ENCODE data around the gene SLC12A1.
"Not testable (repeated sequence)": the region's sequence is repeated elsewhere in the genome, so short reads cannot be mapped to it uniquely, and the experiment has no call there.

Gene SLC12A1

DNA sequence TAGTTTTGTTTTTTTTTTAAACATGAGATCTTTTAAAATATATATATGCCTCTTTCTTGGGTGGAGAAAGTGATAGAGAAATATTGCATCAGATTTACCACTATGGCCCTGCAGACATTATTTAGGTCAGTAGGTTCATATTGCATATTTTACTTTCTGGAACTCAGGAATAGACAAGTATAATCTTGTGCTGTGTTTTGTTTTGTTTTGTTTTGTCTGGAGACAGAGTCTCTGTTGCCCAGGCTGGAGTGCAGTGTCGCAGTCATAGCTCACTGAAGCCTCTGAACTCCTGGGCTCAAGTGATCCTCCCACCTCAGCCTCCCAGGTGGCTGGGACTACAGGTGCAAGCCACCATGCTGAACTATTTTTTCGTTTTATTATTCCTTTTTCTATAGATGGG lies 103.6 kb downstream of the SLC12A1 start:
- no peak for DNase-seq (ENCODE audit: low read depth)

DNA sequence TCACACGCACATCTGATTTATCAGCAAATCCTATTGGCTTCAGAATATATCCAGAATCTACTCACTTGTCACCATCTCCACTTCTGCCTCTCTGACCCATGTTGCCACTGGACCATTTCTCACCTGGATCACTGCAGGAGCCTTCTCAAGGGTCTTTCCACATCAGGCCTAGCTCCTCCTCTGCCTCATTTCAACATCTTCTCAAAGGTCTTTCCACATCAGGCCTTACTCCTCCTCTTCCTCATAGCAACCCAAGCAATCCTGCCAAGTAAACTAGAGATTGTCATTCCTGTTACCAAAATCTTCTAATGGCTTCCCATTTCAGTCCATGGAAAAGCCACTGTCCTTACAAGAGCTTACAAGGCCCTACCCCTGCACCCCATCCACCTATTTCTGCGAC lies 107.1 kb downstream of the SLC12A1 start:
- no peak for DNase-seq (ENCODE audit: low read depth)

DNA sequence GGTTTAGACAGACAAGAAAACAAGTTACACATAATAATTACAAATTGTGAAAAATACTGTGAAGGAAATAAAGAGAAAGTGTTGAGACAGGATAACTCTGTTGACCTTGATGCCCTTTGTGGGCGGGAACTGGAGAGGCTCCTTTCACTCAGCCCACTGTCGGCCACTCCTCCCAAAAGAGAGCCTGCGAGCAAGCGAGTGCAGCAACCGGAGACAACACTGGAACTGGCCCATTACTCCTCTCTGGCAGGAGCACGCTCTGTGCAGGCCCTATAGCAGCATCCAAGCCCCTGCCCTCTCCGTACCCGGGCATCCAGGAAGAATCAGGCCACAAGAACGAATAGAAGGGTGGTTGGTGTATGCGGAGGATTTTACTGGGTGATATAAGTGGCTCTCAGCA lies 108.9 kb downstream of the SLC12A1 start:
- no peak for DNase-seq (ENCODE audit: low read depth)

DNA sequence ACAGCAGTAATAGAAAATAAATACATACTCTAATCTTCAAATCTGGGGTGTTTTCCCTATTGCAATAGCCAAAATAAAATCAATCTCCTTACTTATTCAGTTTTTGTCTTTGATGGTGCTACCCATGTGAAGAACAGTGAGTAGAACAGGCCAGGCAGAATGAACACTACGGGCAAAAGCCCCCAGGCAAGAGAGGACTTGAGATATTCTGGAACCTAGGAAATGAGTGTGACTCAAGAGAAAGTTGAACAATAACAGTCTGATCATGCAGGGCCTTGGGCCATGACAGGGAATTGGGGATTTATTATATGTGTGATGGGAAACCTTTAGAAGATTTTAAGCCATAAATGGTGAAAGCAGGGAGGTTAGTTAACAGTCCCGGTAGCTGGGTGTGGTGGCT lies 111.1 kb downstream of the SLC12A1 start:
- no peak for DNase-seq (ENCODE audit: low read depth)

DNA sequence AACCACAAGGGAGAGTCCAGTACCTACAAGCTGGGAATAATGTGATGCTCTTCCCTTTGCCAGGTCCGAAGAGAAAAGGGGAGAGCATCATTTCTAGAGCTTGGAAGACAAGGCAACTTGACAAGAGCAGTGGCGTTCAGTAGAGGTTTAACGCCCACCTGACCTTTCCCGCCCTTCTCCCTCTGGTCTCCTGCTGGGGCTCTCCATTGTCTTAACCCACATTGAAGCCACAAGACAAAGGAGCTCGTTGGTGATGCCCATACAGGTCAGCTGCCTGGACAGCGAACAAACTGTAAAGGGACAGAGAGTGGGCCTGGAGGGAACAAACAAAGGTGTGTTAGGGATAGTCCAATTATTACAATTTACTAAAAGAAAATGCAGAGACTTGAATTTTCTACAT lies 112.0 kb downstream of the SLC12A1 start:
- DNase-seq (ENCODE audit: low read depth): no peak

DNA sequence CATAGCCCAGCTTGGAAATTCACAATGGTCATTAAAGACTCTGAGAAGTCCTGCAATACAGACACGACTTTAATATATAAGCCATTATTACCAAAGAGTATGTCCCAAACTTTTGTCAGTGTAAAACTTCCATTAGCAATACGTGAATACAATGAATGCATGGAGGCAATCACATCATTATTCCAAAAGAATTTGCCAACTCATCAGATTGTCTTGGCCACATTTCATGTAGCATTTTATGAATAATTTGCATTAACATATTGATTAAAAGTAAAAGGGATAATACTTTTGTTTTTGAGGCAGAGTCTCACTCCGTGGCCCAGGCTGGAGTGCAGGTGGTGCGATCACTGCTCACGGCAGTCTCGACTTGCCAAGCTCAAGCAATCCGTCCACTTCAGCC lies 117.2 kb downstream of the SLC12A1 start:
- no peak for DNase-seq (ENCODE audit: low read depth)

DNA sequence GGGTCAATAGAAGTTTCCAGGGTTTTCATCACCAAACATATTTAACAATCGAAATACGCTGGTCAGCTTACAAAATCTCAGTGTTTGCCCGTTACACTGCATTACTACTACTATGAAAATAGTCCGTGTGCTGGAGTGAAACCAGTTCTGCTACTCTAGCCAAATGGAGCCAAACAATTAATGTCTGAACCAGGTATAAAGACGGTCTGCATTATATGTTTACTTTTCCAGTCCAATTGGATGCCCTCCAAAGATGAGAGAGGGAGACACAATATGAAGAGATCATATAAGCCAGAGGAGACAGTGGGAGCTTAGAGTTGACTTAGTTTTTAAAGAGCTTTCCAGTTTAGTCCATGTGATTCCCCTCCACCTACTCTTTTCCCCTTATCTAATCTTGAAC lies 118.8 kb downstream of the SLC12A1 start:
- DNase-seq (ENCODE audit: low read depth): no peak

DNA sequence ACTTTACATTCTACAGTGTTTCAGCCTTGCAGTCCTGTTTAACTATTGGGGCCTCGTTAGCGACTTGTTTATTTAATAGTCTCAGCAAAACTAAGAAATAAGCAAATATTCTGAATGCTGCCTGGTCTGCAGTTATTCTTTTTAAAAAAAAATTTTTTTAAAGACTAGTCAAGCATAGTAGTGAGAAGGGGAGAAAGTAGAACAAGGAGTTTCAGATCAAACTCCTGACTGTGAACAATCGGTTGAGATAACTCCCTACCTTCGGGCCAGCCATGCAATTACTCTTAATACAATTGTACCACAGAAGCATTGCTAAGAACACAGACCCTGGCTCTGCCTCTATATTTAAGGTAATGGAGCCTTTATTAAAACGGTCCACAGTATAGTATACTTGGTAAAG lies 119.3 kb downstream of the SLC12A1 start:
- DNase-seq (ENCODE audit: low read depth): no peak

DNA sequence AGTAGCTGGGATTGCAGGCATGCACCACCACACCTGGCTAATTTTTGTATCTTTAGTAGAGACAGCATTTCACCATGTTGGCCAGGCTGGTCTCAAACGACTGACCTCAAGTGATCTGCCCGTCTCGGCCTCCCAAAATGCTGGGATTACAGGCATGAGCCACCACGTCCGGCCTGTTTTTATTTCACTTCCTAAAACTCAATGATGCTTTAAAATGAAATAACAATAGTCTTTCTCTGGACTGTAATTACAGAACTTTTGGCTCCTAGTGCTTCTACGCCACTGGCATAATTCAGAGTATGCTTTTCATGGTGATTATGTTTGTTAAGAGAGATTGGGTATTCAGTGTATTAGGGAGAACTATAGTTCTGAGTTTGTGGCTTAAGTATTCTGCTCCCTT lies 120.1 kb downstream of the SLC12A1 start:
- DNase-seq (ENCODE audit: low read depth): not testable (repeated sequence)

DNA sequence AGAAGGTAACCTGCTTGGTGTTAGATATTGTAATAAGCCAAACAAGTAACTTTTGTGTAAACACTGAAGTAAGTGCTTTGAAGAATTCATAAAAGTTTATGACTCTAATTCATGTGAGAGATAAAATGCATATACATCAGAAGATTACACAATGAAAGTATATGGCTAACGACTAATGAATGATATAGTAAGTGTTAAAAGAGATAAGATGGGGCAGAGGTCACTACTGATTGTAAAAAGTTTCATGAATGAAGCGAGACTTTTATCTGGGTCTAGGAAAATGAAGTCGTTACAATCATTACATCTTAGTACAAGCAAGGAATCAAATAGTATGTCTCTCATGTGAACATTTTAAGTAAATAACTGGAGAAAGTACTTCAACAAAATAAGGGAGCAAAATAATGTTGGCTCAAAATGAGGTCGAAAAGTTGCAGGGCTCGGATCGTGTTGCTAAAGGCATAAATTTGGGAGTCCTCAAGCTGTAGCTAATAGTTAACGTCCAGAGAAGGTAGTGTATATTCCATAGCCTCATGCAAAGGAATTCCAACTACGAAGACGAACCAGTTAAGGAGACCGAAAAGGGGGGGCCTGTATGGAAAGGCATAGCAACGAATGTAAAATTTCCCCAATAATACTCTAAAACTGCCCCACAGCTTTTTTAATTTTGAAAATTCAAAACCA lies 124.1 kb downstream of the SLC12A1 start:
- no peak for DNase-seq (ENCODE audit: low read depth)

DNA sequence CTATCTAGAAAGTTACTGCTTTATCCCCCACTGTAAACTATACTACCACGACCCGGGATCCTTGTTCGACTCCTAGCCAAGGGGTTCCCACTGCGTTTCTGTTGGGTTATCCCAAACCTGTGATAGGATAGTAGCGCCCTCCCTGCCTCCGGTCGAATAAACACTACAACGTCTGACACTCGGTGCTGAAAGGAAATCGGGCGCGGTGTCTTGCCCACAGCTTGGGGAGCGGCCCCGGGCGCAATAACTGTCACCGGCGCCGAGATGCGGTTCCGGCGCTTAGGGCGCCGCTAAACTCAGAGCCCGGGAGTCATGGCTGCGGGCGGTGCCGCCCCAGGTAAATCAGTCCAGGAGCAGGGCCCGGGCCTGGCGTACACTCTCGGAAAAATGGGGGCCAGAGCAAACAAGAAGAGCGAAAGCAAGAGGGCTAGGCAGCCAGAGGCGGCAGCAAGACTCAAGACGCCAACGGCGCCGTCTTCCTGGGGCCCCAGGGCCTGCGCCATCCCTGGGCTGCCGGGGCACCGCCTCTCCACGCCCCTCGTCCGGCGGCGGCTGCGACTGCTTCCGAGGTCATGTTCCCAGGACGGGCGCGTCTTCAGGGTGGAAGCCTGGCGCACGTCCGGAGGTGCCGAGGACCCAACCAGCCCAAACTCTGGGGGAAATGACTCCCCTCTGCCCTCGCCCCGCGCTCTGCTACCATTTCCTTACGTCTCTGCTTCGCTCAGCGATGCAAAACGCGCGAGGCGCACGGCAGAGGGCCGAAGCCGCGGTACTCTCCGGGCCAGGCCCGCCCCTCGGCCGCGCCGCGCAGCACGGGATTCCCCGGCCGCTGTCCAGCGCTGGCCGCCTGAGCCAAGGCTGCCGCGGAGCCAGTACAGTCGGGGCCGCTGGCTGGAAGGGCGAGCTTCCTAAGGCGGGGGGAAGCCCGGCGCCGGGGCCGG lies 125.0 kb downstream of the SLC12A1 start, which contains the start of gene DUT:
DUT (plus strand) TSS at position 575 of the 941 bp plus-strand sequence; CDS start at position 662, 87 bp downstream.
- DNase-seq (ENCODE audit: low read depth): peak; percentile 41

DNA sequence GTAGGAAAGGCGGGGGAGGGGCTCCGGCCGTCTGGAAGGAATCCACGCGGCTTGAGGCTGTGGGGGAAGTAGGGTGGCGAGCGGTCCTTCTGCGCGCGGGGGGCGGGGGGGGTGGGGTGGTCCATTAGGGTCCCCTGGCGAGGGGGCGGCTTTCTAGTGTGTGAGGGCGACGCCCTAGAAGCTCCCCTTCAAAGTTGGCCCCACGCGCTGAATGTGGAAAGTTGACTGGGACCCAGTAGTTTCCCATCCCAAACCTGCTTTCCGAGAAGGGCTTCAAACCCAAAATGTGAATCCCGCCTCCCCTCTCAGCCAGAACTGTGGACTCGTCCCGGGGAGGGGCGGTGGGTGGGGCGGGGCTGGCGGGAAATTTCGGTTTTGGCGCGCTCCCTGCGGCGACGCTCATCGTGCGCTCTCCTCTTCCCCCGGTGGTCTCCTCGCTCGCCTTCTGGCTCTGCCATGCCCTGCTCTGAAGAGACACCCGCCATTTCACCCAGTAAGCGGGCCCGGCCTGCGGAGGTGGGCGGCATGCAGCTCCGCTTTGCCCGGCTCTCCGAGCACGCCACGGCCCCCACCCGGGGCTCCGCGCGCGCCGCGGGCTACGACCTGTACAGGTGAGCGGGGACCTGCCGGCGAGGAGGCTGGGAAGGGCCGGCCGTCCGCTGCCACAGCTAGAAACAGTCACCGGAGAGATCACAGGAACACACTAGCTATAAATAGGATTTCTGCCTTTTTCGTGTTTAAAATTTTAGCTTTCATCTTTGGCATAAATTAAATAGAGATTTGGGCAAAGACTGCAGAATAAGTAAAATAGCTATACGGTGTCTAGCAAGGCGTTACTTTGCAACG lies 125.9 kb downstream of the SLC12A1 start:
- DNase-seq (ENCODE audit: low read depth): no peak

DNA sequence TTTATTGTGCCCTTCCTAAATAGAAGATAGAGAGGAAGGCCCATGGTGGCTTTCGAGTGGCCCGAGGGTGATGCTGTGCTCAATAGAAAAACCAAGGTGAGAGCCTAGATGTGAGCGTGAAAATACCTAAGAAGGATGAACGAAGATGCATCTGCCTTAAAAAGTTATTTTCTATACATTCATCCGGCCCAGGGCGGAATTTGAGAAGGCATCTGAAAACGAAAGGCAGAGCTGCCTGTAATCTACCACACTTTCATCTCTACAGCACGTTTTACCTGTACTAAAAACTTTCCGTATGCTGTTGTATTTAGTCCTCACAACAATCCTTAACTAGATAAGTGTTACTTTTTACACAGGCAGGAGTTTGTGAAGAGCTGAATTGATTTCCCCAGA lies 126.5 kb downstream of the SLC12A1 start:
- DNase-seq (ENCODE audit: low read depth): no peak

DNA sequence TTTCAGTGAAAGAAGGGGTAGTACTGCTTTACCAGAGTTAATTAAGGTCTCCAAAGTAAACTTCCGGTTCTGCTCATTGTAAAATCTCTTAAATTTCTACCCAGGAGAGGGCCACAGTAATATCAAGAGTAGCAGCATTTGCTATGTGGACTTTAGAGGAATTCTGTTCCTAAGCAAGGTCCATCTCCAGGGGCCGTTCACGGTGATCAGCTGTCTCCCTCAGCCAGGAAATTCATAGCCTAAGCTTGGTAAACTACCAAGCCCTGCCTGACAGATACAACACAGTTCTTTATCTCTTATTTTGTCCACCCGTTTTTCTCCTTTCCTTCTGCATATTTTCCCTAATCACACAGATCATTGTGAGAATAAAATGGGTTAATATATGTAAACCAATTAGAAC lies 127.4 kb downstream of the SLC12A1 start:
- no peak for DNase-seq (ENCODE audit: low read depth)

DNA sequence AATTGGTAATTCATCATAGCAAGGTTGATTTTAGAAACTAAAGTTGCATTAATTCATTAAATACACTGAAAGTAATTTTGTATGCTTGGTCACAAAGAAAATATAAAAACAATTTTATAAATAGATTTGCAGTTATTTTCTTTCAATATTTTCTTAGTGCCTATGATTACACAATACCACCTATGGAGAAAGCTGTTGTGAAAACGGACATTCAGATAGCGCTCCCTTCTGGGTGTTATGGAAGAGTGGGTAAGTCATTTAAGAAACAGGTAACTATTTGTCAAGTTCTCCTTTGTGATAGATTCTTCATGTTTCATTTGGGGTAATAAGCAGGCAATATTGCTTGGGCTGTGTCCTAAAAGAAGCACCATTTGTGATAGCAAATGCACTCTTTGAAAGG lies 128.2 kb downstream of the SLC12A1 start:
- DNase-seq (ENCODE audit: low read depth): no peak

DNA sequence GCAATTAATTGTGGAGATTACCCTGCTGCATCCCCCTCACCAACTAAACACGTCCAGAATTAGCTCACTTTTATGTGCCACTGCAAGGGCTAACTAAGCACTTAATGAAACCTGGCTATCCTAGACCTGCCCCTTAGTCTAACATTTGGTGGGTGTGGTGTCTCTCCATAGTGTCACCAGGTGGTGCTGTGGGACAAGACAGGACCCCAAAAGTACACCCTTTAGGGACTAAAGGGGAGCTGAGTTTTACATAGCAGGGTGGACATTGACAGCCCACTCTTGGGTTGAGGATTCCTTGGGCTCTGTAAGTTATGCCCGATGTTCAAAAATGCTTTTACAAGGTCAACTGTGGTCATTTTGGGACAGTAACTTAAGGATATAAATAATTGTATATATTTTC lies 130.8 kb downstream of the SLC12A1 start:
- DNase-seq (ENCODE audit: low read depth): no peak

DNA sequence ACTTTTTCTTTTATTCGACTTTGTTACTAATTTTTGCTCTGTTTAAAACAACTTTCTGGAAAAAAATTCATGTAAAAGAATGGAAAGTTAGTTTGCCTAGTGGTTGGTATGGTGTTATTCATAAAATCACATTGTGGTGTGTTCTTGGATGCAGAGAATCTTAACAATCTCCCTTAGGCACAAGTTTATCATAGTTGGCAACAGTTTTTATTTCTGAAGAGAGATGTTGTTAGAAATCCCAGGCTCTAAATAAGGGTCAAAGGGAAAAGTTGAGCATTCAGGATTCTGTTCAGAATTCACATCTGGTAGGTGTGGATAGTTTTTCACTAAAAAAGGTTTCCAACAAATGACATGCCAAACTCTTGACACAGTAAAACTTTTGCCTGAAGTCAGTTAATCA lies 131.5 kb downstream of the SLC12A1 start:
- DNase-seq (ENCODE audit: low read depth): no peak

DNA sequence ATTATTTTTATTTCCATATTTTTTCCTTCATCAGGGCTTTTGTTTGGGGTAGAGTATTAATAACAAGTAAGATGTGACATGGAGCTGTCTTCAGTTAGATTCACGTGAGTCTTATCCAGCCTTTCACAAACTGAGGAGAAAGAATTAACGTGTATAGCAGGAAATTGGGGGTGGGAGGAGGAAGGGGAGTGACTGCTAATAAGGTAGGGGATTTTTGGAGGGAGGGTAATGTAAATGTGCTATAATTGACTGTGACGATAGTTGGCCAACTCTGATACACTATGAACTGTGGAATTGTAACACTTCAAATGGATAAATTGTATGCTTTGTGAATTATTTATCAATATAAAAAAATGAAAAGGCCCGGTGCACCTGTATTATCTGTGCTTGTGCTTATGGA lies 134.0 kb downstream of the SLC12A1 start:
- no peak for DNase-seq (ENCODE audit: low read depth)

DNA sequence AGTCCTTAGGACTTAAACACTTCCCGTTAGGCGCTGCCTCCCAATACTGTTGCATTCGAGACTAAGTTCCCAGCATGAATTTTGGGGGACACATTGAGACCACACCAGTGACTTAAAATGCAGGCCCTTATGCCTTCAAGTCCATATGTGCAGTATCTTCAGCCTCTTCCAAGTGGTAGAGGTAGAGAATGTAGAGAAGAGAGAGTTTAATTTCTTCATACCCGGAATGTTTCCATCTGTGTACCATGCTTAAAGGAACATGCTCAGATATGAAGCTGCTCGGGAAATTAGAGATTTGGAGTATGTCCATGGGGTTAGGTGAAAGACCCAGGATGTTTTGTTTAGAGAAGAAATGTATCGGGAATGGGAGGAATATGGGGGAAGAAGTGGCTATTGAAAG lies 137.8 kb downstream of the SLC12A1 start:
- DNase-seq (ENCODE audit: low read depth): no peak

DNA sequence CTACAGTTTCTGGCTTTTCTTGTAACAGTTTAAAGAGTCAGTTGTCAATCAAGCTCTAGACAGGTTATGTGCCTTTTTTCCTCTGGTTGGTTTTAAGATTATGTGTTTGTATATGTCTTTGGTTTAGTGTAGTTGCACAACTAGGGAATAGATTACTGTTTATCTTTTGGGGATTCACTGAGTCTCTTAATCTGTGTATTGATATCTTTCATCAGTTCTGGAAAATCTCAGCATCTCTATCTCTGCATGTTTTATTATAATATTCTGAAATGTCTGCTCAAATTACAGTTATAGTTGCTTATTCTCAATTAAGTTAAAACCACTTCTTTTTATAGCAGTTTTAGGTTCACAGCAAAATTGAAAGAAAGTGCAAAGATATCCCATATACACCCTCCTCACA lies 139.4 kb downstream of the SLC12A1 start:
- no peak for DNase-seq (ENCODE audit: low read depth)

DNA sequence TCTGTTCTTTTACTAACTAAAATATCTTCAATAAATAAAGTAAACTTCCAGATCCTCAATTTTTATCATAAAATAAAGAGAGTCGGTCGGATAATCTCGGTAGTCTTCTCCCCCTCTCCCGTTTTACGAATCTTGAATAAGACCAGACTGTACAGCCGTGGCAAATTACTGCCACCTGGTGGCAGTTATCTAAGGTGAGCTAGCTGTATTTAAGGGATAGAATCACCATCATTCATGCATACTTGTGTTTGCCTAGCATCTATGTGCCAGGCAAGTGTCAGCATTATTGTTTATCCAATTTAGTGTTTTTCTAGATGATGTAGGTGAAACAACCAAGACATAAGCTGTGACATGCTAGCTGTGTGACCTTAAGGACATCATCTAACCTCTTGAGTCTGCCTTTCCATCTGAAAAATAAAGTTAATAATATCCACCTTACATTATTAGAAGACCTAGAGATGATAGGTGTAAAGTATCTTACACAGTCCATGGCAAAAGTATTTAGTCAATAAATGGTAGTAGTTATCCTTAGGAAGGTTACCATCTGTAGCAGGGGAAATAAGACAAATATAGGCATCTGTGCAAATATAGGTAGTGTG lies 146.5 kb downstream of the SLC12A1 start:
- DNase-seq (ENCODE audit: low read depth): no peak
